LNCaP clone FGC (cell line): ENCODE measurements around the gene SMG1.
A peak's percentile ranks its signal among the peaks of the same experiment; 100 is the strongest.

Experiments
- DNase-seq: peaks from one replicate; pipeline ENCODE4 v3.0.0-alpha.2; 2011; ENCODE audit warnings: low read depth
- H3K4me3 ChIP-seq: 2 replicates; pipeline ENCODE4 v1.5.1; 2011; ENCODE audit warnings: mild to moderate bottlenecking, low read depth, low read length, control low read depth
- CTCF ChIP-seq: IDR thresholded peaks from 2 replicates; pipeline ENCODE4 v1.5.1; 2012; ENCODE audit warnings: mild to moderate bottlenecking; ENCODE audit not compliant: control insufficient read depth, insufficient read depth; ENCODE audit errors: extremely low read depth

Gene SMG1

GRCh38 chr16:18799500-18799899, 126.7 kb downstream of the SMG1 start:
- peak overlapping the region; percentile 73; the same call in 1 of the 2 replicates for H3K4me3 ChIP-seq
- no peak for DNase-seq
- TF ChIP-seq CTCF: no peak

- no peak for DNase-seq
- no peak for TF ChIP-seq CTCF
- H3K4me3 ChIP-seq: no peak overlapping the region
These were observed 128.5 kb downstream of the SMG1 start for GRCh38 chr16:18797746-18798145.

GRCh38 chr16:18796377-18796776, 129.8 kb downstream of the SMG1 start:
- H3K4me3 ChIP-seq: no peak overlapping the region
- DNase-seq: no peak
- no peak for TF ChIP-seq CTCF

GRCh38 chr16:18792836-18793433, 133.3 kb downstream of the SMG1 start:
- no peak overlapping the region for H3K4me3 ChIP-seq
- TF ChIP-seq CTCF: no peak
- no peak for DNase-seq

GRCh38 chr16:18789850-18790706, 136.1 kb downstream of the SMG1 start, which contains the start of gene RPS15A:
RPS15A (minus strand) TSS chr16:18790334; CDS start chr16:18789113, 1,221 bp downstream.
- DNase-seq: peak; percentile 97
- H3K4me3 ChIP-seq: peak within 1 kb of the TSS; percentile 100
- TF ChIP-seq CTCF: no peak

GRCh38 chr16:18789515-18789849, 136.7 kb downstream of the SMG1 start:
- TF ChIP-seq CTCF: no peak
- no peak for DNase-seq
- peak overlapping the region; percentile 100 for H3K4me3 ChIP-seq
